Spleen (tissue), 7 donors: ENCODE results near the gene CFAP54.

ENCODE experiments used
- POLR2AphosphoS5 ChIP-seq, 3 donors: sonication (generic); formaldehyde crosslinking; IDR thresholded peaks; one replicate each; pipeline ENCODE4 v1.5.1; 2017; ENCODE audit warnings: antibody characterized with exemption in 3 of 3
- TF ChIP-seq, protein P1 (sequence below), 11 experiments: fragments of 200-600 bp in 7 of 11; fragments of 450-650 bp in 4 of 11; sonication (generic) in 4 of 11; IDR thresholded peaks in 8 of 11; conservative IDR thresholded peaks in 3 of 11; 1 replicate in 7 of 11; 2 replicates in 4 of 11; pipeline versions ENCODE4 v1.4.0 to v1.8.0; 2016 to 2021; ENCODE audit warnings: antibody characterized with exemption in 11 of 11, inconsistent platforms in 4 of 11, mild to moderate bottlenecking in 1 of 11
- donor health status: DM: no; HTN: no; CAD: no; lungs with moderate emphysema.
- donor health status: DM: no; HTN: no; CAD: no.
- donor health status: DM: no; HTN: no; CAD: no.

DNA sequence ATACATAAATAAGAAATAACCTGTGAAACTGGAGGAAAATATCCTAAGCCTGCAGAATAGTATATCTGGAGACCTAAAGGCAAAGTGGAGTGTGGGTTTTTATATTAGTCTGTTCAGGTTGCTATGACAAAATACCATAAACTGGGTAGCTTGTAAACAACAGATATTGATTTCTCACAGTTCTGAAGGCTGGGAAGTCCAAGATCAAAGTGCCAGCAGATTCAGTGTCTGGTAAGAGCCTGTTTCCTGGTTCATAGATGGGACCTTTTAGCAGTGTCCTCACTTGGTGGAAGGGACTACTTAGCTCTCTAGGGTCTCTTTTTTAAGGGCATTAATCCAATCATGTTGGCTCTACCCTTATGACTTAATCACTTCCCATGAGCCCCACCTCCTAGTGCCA lies 392.2 kb downstream of the CFAP54 start:
- no peak for TF ChIP-seq POLR2AphosphoS5 (IDR thresholded peaks at IDR 0.05)
- TF ChIP-seq, protein P1, sequence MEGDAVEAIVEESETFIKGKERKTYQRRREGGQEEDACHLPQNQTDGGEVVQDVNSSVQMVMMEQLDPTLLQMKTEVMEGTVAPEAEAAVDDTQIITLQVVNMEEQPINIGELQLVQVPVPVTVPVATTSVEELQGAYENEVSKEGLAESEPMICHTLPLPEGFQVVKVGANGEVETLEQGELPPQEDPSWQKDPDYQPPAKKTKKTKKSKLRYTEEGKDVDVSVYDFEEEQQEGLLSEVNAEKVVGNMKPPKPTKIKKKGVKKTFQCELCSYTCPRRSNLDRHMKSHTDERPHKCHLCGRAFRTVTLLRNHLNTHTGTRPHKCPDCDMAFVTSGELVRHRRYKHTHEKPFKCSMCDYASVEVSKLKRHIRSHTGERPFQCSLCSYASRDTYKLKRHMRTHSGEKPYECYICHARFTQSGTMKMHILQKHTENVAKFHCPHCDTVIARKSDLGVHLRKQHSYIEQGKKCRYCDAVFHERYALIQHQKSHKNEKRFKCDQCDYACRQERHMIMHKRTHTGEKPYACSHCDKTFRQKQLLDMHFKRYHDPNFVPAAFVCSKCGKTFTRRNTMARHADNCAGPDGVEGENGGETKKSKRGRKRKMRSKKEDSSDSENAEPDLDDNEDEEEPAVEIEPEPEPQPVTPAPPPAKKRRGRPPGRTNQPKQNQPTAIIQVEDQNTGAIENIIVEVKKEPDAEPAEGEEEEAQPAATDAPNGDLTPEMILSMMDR (IDR thresholded peaks at IDR 0.05 in 8 of 11, conservative IDR thresholded peaks at IDR 0.05 in 3 of 11): no peak
